A549 (cell line): ENCODE measurements around the gene ARMC7. TPM values are rescaled to one million over a fixed set of nuclear protein-coding genes. Genes with fewer than 3 reads are reported as not detected.
"Not testable (repeated sequence)": the region's sequence is repeated elsewhere in the genome, so short reads cannot be mapped to it uniquely, and the experiment has no call there.

Experiments used
- ATAC-seq, 2 experiments: fragments of 200-7000 bp in 1 of 2; fragments of >200 bp in 1 of 2; cut with Nextera tagmentation in 1 of 2; cut with Tn5 transposase in 1 of 2; 3 replicates each; pipeline versions ENCODE4 v1.8.0 to v1.9.1; 2018 to 2020; ENCODE audit warnings: mild to moderate bottlenecking in 1 of 2, moderate library complexity in 1 of 2
- CTCF ChIA-PET: fragments of 300-600 bp; sonication (Branson Sonifier 250); formaldehyde crosslinking; extraction: SDS; loops from one replicate; lab custom pipeline; 2021; ENCODE audit warnings: antibody characterized with exemption, inconsistent platforms; lab: Yijun Ruan, JAX
- POLR2A ChIA-PET: fragments of 350-600 bp; formaldehyde crosslinking; extraction: SDS; loops from one replicate; lab custom pipeline; 2021; ENCODE audit warnings: antibody characterized with exemption, inconsistent platforms; lab: Yijun Ruan, JAX
- DNase-seq, 2 experiments: peaks; one replicate each; pipeline versions ENCODE4 v3.0.0 to v3.0.0-alpha.2; 2011 to 2016; ENCODE audit warnings: low read depth in 1 of 2, low spot score in 1 of 2
- FAIRE-seq: peaks from 2 replicates; lab custom pipeline; 2011; peaks lifted over from hg19 to GRCh38; lab: Jason Lieb, UNC
- H3K27ac ChIP-seq, 2 experiments: fragments of >200 bp; sonication (Bioruptor Twin); formaldehyde crosslinking; 3 replicates each; pipeline ENCODE4 v1.5.1; 2016 to 2017
- H3K4me1 ChIP-seq: fragments of >200 bp; sonication (Bioruptor Twin); formaldehyde crosslinking; 3 replicates; pipeline ENCODE4 v1.6.1; 2016
- H3K4me2 ChIP-seq: fragments of >200 bp; sonication (Bioruptor Twin); formaldehyde crosslinking; 3 replicates; pipeline ENCODE4 v1.6.1; 2016
- H3K4me3 ChIP-seq: fragments of >200 bp; sonication (Bioruptor Twin); formaldehyde crosslinking; 3 replicates; pipeline ENCODE4 v1.5.1; 2016
- H3K9me3 ChIP-seq: fragments of >200 bp; sonication (Bioruptor Twin); formaldehyde crosslinking; 3 replicates; pipeline ENCODE4 v1.6.1; 2016
- BHLHE40 ChIP-seq: IDR thresholded peaks from 2 replicates; pipeline ENCODE4 v1.6.1; 2012; ENCODE audit warnings: low read depth, low read length, inconsistent platforms
- CEBPB ChIP-seq, 2 experiments: fragments of >200 bp in 1 of 2; sonication (Bioruptor Twin) in 1 of 2; formaldehyde crosslinking in 1 of 2; IDR thresholded peaks; 2 replicates each; pipeline ENCODE4 v1.6.1; 2012 to 2016
- CHD2 ChIP-seq: fragments of 150-350 bp; IDR thresholded peaks from 2 replicates; pipeline ENCODE4 v1.6.1; 2014; ENCODE audit warnings: low read length; ENCODE audit not compliant: partially characterized antibody
- EHF ChIP-seq: fragments of 250-450 bp; sonication (Bioruptor Pico); IDR thresholded peaks from 2 replicates; pipeline ENCODE4 v1.5.0; 2020; ENCODE audit warnings: mild to moderate bottlenecking
- EHMT2 ChIP-seq: fragments of 200-600 bp; sonication (generic); IDR thresholded peaks from 2 replicates; pipeline ENCODE4 v1.6.1; 2016; ENCODE audit warnings: antibody characterized with exemption, low read depth, mild to moderate bottlenecking, moderate library complexity
- EP300 ChIP-seq, 2 experiments: fragments of >200 bp; sonication (Bioruptor Twin); formaldehyde crosslinking; IDR thresholded peaks; 2 replicates in 1 of 2; 3 replicates in 1 of 2; pipeline ENCODE4 v1.6.1; 2016 to 2017
- ESRRA ChIP-seq: fragments of 150-350 bp; IDR thresholded peaks from 2 replicates; pipeline ENCODE4 v1.6.1; 2014; ENCODE audit warnings: mild to moderate bottlenecking, low read length, borderline replicate concordance
- FOXS1 ChIP-seq: fragments of 250-450 bp; sonication (Bioruptor Pico); IDR thresholded peaks from 2 replicates; pipeline ENCODE4 v1.5.0; 2020; ENCODE audit warnings: mild to moderate bottlenecking, moderate library complexity
- GATA3 ChIP-seq: IDR thresholded peaks from 2 replicates; pipeline ENCODE4 v1.6.1; 2012; ENCODE audit warnings: borderline replicate concordance
- HDAC2 ChIP-seq: fragments of 200-600 bp; sonication (generic); IDR thresholded peaks from 2 replicates; pipeline ENCODE4 v1.6.1; 2016
- HEYL ChIP-seq: fragments of 250-450 bp; sonication (Bioruptor Pico); IDR thresholded peaks from 2 replicates; pipeline ENCODE4 v1.8.0; 2021; ENCODE audit warnings: mild to moderate bottlenecking, moderate library complexity
- HOXB5 ChIP-seq: fragments of 250-450 bp; sonication (Bioruptor Pico); IDR thresholded peaks from 2 replicates; pipeline ENCODE4 v1.5.0; 2020; ENCODE audit warnings: mild to moderate bottlenecking, moderate library complexity
- JUN ChIP-seq, 2 experiments: fragments of >200 bp; sonication (Bioruptor Twin); formaldehyde crosslinking; IDR thresholded peaks; 2 replicates in 1 of 2; 3 replicates in 1 of 2; pipeline ENCODE4 v1.6.1; 2016 to 2017
- KDM1A ChIP-seq: fragments of 200-600 bp; sonication (generic); IDR thresholded peaks from 2 replicates; pipeline ENCODE4 v1.6.1; 2016; ENCODE audit warnings: low read depth, mild to moderate bottlenecking
- KDM5A ChIP-seq: fragments of 200-600 bp; sonication (generic); IDR thresholded peaks from 2 replicates; pipeline ENCODE4 v1.6.1; 2016; ENCODE audit warnings: antibody characterized with exemption, mild to moderate bottlenecking
- MAFK ChIP-seq: fragments of 450-650 bp; IDR thresholded peaks from 2 replicates; pipeline ENCODE4 v1.6.1; 2014; ENCODE audit not compliant: partially characterized antibody
- MYC ChIP-seq: IDR thresholded peaks from 2 replicates; pipeline ENCODE4 v1.6.1; 2012; ENCODE audit warnings: mild to moderate bottlenecking, inconsistent platforms, low read length, improper control_type of control experiment, borderline replicate concordance
- NPAS2 ChIP-seq: fragments of 250-450 bp; sonication (Bioruptor Pico); IDR thresholded peaks from 2 replicates; pipeline ENCODE4 v1.8.0; 2022; ENCODE audit warnings: mild to moderate bottlenecking, moderate library complexity, borderline replicate concordance
- POLR2AphosphoS2 ChIP-seq: conservative IDR thresholded peaks from 2 replicates; pipeline ENCODE4 v1.6.1; 2012; ENCODE audit warnings: low read length, improper control_type of control experiment, inconsistent platforms
- RFX5 ChIP-seq: fragments of 450-650 bp; IDR thresholded peaks from 2 replicates; pipeline ENCODE4 v1.7.1; 2014; ENCODE audit warnings: antibody characterized with exemption, mild to moderate bottlenecking, moderate library complexity
- RNF2 ChIP-seq: fragments of 200-600 bp; sonication (generic); IDR thresholded peaks from 2 replicates; pipeline ENCODE4 v1.6.1; 2016; ENCODE audit warnings: low read depth, mild to moderate bottlenecking, antibody characterized with exemption, moderate library complexity, borderline replicate concordance
- SREBF2 ChIP-seq: fragments of 450-650 bp; IDR thresholded peaks from 2 replicates; pipeline ENCODE4 v1.6.1; 2014; ENCODE audit warnings: mild to moderate bottlenecking, moderate library complexity
- ZC3H11A ChIP-seq: fragments of 450-650 bp; IDR thresholded peaks from 2 replicates; pipeline ENCODE4 v1.6.1; 2014; ENCODE audit warnings: antibody characterized with exemption, mild to moderate bottlenecking
- whole genome bisulfite sequencing: methylation state at CpG from one replicate; pipeline ENCODE4 v1.1.6; 2017; ENCODE audit errors: missing lambda C conversion rate; 5-methylcytosine and 5-hydroxymethylcytosine counted together
- polyA plus RNA-seq, 4 experiments: library from polyadenylated mRNA; depleted of rRNA in 3 of 4; stranded (reverse); fragments of >200 nt; fragmentation: RNase III in 1 of 4; extraction: RNeasy Plus Mini Kit Qiagen cat#74134 plus additional on column Dnase treatment in 1 of 4; gene quantifications; 2 replicates in 3 of 4; 3 replicates in 1 of 4; pipeline ENCODE4 v1.2.3, GENCODE V29; 2011 to 2017
- TF ChIP-seq, protein P1 (sequence below): fragments of >200 bp; sonication (Bioruptor Twin); formaldehyde crosslinking; IDR thresholded peaks from 2 replicates; pipeline ENCODE4 v1.6.1; 2016
- TF ChIP-seq, protein P2 (sequence below): fragments of 250-450 bp; sonication (Bioruptor Pico); IDR thresholded peaks from 2 replicates; pipeline ENCODE4 v1.5.0; 2021; ENCODE audit warnings: mild to moderate bottlenecking, moderate library complexity, borderline replicate concordance
- TF ChIP-seq, protein P3 (sequence below): fragments of 250-450 bp; sonication (Bioruptor Pico); IDR thresholded peaks from 2 replicates; pipeline ENCODE4 v1.5.0; 2020; ENCODE audit warnings: low read depth, mild to moderate bottlenecking, moderate library complexity
- TF ChIP-seq, protein P4 (sequence below): fragments of 200-600 bp; sonication (generic); IDR thresholded peaks from 2 replicates; pipeline ENCODE4 v1.6.1; 2016; ENCODE audit warnings: antibody characterized with exemption, mild to moderate bottlenecking, moderate library complexity
- TF ChIP-seq, protein P5 (sequence below): IDR thresholded peaks from 2 replicates; pipeline ENCODE4 v1.6.1; 2012
- TF ChIP-seq, protein P6 (sequence below): IDR thresholded peaks from 2 replicates; pipeline ENCODE4 v1.6.1; 2012; ENCODE audit warnings: low read depth, borderline replicate concordance

Gene ARMC7
- polyA plus RNA-seq, 2 of the 4 experiments (the other 2 are of a cell fraction): 8.5 to 12.6 TPM

DNA sequence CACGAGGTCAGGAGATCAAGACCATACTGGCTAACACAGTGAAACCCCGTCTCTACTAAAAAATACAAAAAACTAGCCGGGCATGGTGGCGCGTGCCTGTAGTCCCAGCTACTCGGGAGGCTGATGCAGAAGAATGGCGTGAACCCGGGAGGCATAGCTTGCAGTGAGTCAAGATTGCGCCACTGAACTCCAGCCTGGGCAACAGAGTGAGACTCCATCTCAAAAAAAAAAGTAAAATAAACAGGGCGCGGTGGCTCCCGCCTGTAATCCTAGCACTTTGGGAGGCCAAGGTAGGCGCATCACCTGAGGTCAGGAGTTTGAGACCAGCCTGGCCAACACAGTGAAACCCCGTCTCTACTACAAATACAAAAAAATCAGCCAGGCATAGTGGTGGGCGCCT lies 54.8 kb downstream of the ARMC7 start:
- peaks cover 12% of the 10 kb centered on the region for H3K4me1 ChIP-seq
- not testable (repeated sequence) for H3K4me2 ChIP-seq, H3K9me3 ChIP-seq, H3K4me3 ChIP-seq, ATAC-seq, FAIRE-seq, H3K27ac ChIP-seq, DNase-seq
- TF ChIP-seq CEBPB (IDR thresholded peaks at IDR 0.05): peak in 1 of 2 experiments; percentile 16; a peak in 1 of 4 replicates
- POLR2A ChIA-PET: interaction anchor here (0.6 kb wide), 1 partner anchor 40 kb away, joined by 3 read pairs; no protein-coding TSS in a partner anchor
- 94% methylated on average over 15 of the region's 15 CpGs for WGBS
- CTCF ChIA-PET: interaction anchor here (1.0 to 15.3 kb wide), 7 partner anchors 9 to 95 kb away, joined by 3 to 270 read pairs (median 5); partner anchors contain the start of genes ARMC7 and NT5C

DNA sequence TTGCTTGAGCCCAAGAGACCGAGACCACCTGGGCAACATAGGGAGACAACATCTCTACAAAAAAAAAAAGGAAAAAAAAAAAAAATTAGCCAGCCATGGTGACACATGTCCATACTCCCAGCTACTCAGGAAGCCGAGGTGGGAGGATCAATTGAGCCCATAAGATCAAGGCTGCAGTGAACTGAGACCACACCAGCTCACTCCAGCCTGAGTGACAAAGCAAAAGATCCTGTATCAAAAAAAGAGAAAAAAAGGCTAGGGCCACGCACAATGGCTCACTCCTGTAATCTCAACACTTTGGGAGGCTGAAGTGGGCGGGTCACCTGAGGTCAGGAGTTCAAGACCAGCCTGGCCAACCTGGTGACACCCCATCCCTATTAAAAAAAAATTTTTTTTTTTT lies 59.2 kb downstream of the ARMC7 start:
- CTCF ChIA-PET: interaction anchor here (0.6 to 15.3 kb wide), 13 partner anchors 9 to 1269 kb away, joined by 3 to 270 read pairs (median 5); partner anchors contain the start of genes ARMC7 and NT5C
- 0 out of 3 replicates have a peak, but pooled peaks cover 3% of the 10 kb centered on the region for H3K4me1 ChIP-seq

DNA sequence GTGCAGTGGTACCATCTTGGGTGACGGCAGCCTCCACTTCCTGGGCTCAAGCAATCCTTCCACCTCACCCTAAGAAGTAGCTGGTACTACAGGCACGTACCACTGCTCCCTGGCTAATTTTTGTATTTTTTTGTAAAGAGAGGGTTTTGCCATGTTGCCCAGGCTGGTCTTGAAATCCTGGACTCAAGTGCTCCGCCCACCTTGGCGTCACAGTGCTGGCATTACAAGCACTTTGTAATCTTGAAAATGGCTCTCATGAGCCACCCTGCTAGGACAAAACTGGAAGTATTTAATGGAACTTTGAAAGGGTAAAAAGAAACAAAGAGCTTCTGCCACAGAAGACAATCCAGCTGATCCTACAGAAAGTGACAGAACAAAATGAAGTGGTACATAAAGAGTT lies 63.8 kb downstream of the ARMC7 start:
- FAIRE-seq (no peak), ATAC-seq (no peak), DNase-seq (no peak)
- CTCF ChIA-PET: interaction anchor here (1.0 to 15.3 kb wide), 10 partner anchors 9 to 114 kb away, joined by 3 to 270 read pairs (median 9); partner anchors contain the start of genes ARMC7 and NT5C
- Histone ChIP-seq H3K4me3 (no peak overlapping the region), H3K4me2 (no peak overlapping the region), H3K27ac (no peak overlapping the region), H3K9me3 (no peaks in the 10 kb centered on the region), H3K4me1 (0 out of 3 replicates have a peak, but pooled peaks cover 3% of the 10 kb centered on the region)
- POLR2A ChIA-PET: interaction anchor here (1.2 to 1.3 kb wide), 2 partner anchors 10 to 19 kb away, joined by 3 to 8 read pairs; partner anchors contain the start of genes JPT1 and SUMO2
- TF ChIP-seq CHD2 (no peak), HOXB5 (CRISPR knock-in tag) (no peak), JUN (IDR thresholded peaks at IDR 0.05) (no peak), GATA3 (no peak), FOXS1 (CRISPR knock-in tag) (no peak), HEYL (no peak), ESRRA (no peak), MYC (no peak), SREBF2 (no peak), RNF2 (no peak)
- TF ChIP-seq, protein P1, sequence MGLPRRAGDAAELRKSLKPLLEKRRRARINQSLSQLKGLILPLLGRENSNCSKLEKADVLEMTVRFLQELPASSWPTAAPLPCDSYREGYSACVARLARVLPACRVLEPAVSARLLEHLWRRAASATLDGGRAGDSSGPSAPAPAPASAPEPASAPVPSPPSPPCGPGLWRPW: no peak
- TF ChIP-seq, protein P2, sequence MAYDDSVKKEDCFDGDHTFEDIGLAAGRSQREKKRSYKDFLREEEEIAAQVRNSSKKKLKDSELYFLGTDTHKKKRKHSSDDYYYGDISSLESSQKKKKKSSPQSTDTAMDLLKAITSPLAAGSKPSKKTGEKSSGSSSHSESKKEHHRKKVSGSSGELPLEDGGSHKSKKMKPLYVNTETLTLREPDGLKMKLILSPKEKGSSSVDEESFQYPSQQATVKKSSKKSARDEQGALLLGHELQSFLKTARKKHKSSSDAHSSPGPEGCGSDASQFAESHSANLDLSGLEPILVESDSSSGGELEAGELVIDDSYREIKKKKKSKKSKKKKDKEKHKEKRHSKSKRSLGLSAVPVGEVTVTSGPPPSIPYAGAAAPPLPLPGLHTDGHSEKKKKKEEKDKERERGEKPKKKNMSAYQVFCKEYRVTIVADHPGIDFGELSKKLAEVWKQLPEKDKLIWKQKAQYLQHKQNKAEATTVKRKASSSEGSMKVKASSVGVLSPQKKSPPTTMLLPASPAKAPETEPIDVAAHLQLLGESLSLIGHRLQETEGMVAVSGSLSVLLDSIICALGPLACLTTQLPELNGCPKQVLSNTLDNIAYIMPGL: no peak
- TF ChIP-seq, protein P3, sequence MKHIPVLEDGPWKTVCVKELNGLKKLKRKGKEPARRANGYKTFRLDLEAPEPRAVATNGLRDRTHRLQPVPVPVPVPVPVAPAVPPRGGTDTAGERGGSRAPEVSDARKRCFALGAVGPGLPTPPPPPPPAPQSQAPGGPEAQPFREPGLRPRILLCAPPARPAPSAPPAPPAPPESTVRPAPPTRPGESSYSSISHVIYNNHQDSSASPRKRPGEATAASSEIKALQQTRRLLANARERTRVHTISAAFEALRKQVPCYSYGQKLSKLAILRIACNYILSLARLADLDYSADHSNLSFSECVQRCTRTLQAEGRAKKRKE: no peak
- WGBS: 90% methylated on average over 4 of the region's 4 CpGs

More for the DNA sequence above, 59.2 kb downstream of the ARMC7 start:
- WGBS: 88% methylated on average over 4 of the region's 4 CpGs
- ATAC-seq (no peak), DNase-seq (no peak), FAIRE-seq (no peak)
- POLR2A ChIA-PET: interaction anchor here (0.7 kb wide), 3 partner anchors 30 to 296 kb away, joined by 3 to 4 read pairs (median 3); partner anchors contain the start of gene FDXR
- Histone ChIP-seq H3K27ac (no peak overlapping the region), H3K4me3 (no peak overlapping the region), H3K4me2 (no peak overlapping the region), H3K9me3 (no peaks in the 10 kb centered on the region)
- TF ChIP-seq MAFK (no peak), RFX5 (no peak), EHF (CRISPR knock-in tag) (no peak), EP300 (IDR thresholded peaks at IDR 0.05) (no peak), HOXB5 (CRISPR knock-in tag) (no peak), HDAC2 (no peak), ZC3H11A (no peak), POLR2AphosphoS2 (no peak), KDM5A (no peak), EHMT2 (no peak), BHLHE40 (no peak), KDM1A (no peak), NPAS2 (CRISPR knock-in tag) (no peak)
- TF ChIP-seq, protein P4, sequence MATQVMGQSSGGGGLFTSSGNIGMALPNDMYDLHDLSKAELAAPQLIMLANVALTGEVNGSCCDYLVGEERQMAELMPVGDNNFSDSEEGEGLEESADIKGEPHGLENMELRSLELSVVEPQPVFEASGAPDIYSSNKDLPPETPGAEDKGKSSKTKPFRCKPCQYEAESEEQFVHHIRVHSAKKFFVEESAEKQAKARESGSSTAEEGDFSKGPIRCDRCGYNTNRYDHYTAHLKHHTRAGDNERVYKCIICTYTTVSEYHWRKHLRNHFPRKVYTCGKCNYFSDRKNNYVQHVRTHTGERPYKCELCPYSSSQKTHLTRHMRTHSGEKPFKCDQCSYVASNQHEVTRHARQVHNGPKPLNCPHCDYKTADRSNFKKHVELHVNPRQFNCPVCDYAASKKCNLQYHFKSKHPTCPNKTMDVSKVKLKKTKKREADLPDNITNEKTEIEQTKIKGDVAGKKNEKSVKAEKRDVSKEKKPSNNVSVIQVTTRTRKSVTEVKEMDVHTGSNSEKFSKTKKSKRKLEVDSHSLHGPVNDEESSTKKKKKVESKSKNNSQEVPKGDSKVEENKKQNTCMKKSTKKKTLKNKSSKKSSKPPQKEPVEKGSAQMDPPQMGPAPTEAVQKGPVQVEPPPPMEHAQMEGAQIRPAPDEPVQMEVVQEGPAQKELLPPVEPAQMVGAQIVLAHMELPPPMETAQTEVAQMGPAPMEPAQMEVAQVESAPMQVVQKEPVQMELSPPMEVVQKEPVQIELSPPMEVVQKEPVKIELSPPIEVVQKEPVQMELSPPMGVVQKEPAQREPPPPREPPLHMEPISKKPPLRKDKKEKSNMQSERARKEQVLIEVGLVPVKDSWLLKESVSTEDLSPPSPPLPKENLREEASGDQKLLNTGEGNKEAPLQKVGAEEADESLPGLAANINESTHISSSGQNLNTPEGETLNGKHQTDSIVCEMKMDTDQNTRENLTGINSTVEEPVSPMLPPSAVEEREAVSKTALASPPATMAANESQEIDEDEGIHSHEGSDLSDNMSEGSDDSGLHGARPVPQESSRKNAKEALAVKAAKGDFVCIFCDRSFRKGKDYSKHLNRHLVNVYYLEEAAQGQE: no peak
- TF ChIP-seq, protein P5, sequence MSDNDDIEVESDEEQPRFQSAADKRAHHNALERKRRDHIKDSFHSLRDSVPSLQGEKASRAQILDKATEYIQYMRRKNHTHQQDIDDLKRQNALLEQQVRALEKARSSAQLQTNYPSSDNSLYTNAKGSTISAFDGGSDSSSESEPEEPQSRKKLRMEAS: no peak
- TF ChIP-seq, protein P6, sequence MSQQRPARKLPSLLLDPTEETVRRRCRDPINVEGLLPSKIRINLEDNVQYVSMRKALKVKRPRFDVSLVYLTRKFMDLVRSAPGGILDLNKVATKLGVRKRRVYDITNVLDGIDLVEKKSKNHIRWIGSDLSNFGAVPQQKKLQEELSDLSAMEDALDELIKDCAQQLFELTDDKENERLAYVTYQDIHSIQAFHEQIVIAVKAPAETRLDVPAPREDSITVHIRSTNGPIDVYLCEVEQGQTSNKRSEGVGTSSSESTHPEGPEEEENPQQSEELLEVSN: no peak
